ENCODE measurements around the gene PTPRE.

DNA sequence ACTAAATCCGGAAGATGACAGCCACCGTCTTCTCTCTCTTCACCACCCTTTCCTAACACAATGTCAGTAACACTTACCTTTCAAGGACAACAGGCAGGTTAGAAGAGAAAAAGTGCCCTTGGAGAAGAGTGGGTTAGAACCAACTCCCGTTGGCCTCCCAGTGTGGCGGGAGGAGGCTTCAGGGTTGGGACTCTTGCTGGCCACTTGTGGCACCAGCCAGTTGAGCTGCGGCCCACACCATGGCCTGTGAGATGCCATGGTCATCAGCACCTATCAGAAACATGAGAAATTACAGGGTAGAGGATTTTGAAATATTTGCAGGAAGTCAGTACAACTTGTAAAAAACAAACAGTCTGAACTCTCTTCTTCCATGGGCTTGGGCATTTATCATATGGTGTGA lies 125.6 kb downstream of the PTPRE start:
- TF ChIP-seq, protein P1, sequence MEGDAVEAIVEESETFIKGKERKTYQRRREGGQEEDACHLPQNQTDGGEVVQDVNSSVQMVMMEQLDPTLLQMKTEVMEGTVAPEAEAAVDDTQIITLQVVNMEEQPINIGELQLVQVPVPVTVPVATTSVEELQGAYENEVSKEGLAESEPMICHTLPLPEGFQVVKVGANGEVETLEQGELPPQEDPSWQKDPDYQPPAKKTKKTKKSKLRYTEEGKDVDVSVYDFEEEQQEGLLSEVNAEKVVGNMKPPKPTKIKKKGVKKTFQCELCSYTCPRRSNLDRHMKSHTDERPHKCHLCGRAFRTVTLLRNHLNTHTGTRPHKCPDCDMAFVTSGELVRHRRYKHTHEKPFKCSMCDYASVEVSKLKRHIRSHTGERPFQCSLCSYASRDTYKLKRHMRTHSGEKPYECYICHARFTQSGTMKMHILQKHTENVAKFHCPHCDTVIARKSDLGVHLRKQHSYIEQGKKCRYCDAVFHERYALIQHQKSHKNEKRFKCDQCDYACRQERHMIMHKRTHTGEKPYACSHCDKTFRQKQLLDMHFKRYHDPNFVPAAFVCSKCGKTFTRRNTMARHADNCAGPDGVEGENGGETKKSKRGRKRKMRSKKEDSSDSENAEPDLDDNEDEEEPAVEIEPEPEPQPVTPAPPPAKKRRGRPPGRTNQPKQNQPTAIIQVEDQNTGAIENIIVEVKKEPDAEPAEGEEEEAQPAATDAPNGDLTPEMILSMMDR (IDR thresholded peaks at IDR 0.05 in 2 of 3, conservative IDR thresholded peaks at IDR 0.05 in 1 of 3; ENCODE audit: control insufficient read depth in 2 of 3, extremely low read depth in 1 of 3, insufficient read depth in 1 of 3, low read depth in 3 of 3, low read length in 3 of 3) = no peak
- TF ChIP-seq EZH2 (IDR thresholded peaks at IDR 0.05; ENCODE audit: borderline replicate concordance, control insufficient read depth, low read depth, low read length) (no peak), BRCA1 (IDR thresholded peaks at IDR 0.05; ENCODE audit: low read depth, low read length) (no peak), ESRRA (IDR thresholded peaks at IDR 0.05; ENCODE audit: low read length) (no peak), TAF1 (IDR thresholded peaks at IDR 0.05; ENCODE audit: borderline replicate concordance, low read depth, low read length) (no peak), BHLHE40 (IDR thresholded peaks at IDR 0.05; ENCODE audit: borderline replicate concordance in 1 of 2, low read depth in 2 of 2, low read length in 1 of 2) (no peak), SMC3 (IDR thresholded peaks at IDR 0.05; ENCODE audit: borderline replicate concordance, low read length) (no peak), RFX5 (IDR thresholded peaks at IDR 0.05; ENCODE audit: low read depth, low read length) (no peak), BACH1 (IDR thresholded peaks at IDR 0.05; ENCODE audit: borderline replicate concordance) (no peak), EED (IDR thresholded peaks at IDR 0.05; ENCODE audit: low read depth) (no peak), RB1 (IDR thresholded peaks at IDR 0.05; ENCODE audit: borderline replicate concordance) (no peak), GATAD2B (conservative IDR thresholded peaks at IDR 0.05; ENCODE audit: low read depth) (no peak), EGR1 (IDR thresholded peaks at IDR 0.05; ENCODE audit: borderline replicate concordance in 1 of 2, low read depth in 2 of 2, low read length in 2 of 2) (no peak)
- TF ChIP-seq, protein P2, sequence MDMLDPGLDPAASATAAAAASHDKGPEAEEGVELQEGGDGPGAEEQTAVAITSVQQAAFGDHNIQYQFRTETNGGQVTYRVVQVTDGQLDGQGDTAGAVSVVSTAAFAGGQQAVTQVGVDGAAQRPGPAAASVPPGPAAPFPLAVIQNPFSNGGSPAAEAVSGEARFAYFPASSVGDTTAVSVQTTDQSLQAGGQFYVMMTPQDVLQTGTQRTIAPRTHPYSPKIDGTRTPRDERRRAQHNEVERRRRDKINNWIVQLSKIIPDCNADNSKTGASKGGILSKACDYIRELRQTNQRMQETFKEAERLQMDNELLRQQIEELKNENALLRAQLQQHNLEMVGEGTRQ (IDR thresholded peaks at IDR 0.05; ENCODE audit: borderline replicate concordance, low read depth, low read length) = no peak
